Stimulated activated CD8-positive, alpha-beta memory T cell treated with anti-CD3 and anti-CD28 coated beads, Interleukin-7, amount 100 ng/mL, for 24 hours (primary cell): ENCODE data around the gene PDAP1.
"Not testable (repeated sequence)": the region's sequence is repeated elsewhere in the genome, so short reads cannot be mapped to it uniquely, and the experiment has no call there.

ENCODE experiments used
- DNase-seq: peaks from one replicate; pipeline ENCODE4 v3.0.0-alpha.2; 2020; ENCODE audit warnings: low read depth

Gene PDAP1

GRCh38 chr7:99408379-99409191 lies at the start of gene PDAP1, which contains the start of gene BUD31:
Gene PDAP1 (minus strand): TSS chr7:99408597. CDS start chr7:99408548, 49 bp downstream.
Gene BUD31 (plus strand): TSS chr7:99408969. CDS start chr7:99411093, 2,124 bp downstream.
- DNase-seq: peak; percentile 83

GRCh38 chr7:99457650-99458493 lies 49.5 kb upstream of the PDAP1 start:
- DNase-seq: no peak

- DNase-seq: no peak
Measured at GRCh38 chr7:99457050-99457649, 48.8 kb upstream of the PDAP1 start.

- no peak for DNase-seq
Measured at GRCh38 chr7:99456288-99456687, 47.9 kb upstream of the PDAP1 start.

GRCh38 chr7:99455874-99456273 lies 47.5 kb upstream of the PDAP1 start:
- no peak for DNase-seq

- no peak for DNase-seq
Measured at GRCh38 chr7:99453105-99453504, 44.7 kb upstream of the PDAP1 start.

- DNase-seq: no peak
Measured at GRCh38 chr7:99452541-99452940, 44.1 kb upstream of the PDAP1 start.

- DNase-seq: no peak
Measured at GRCh38 chr7:99451936-99452335, 43.5 kb upstream of the PDAP1 start.

GRCh38 chr7:99449326-99449725 lies 40.9 kb upstream of the PDAP1 start:
- no peak for DNase-seq

- DNase-seq: no peak
Measured at GRCh38 chr7:99448855-99449254, 40.5 kb upstream of the PDAP1 start.

GRCh38 chr7:99447943-99448342 lies 39.5 kb upstream of the PDAP1 start:
- DNase-seq: no peak

- DNase-seq: no peak
Measured at GRCh38 chr7:99446096-99446495, 37.7 kb upstream of the PDAP1 start.

GRCh38 chr7:99440195-99440594 lies 31.8 kb upstream of the PDAP1 start:
- no peak for DNase-seq

GRCh38 chr7:99438573-99439480 lies 30.4 kb upstream of the PDAP1 start, which contains the start of the genes CPSF4 and PTCD1:
Gene CPSF4 (plus strand): TSS chr7:99438943. CDS start chr7:99439083, 140 bp downstream.
Gene PTCD1 (minus strand): TSS chr7:99438798. CDS start chr7:99435242, 3,556 bp downstream.
- peak; percentile 84 for DNase-seq

- DNase-seq: no peak
Measured at GRCh38 chr7:99437946-99438572, 29.7 kb upstream of the PDAP1 start.

GRCh38 chr7:99433158-99433557 lies 24.8 kb upstream of the PDAP1 start:
- no peak for DNase-seq

- DNase-seq: not testable (repeated sequence)
Measured at GRCh38 chr7:99431756-99432540, 23.6 kb upstream of the PDAP1 start.

- no peak for DNase-seq
Measured at GRCh38 chr7:99429756-99430155, 21.4 kb upstream of the PDAP1 start.

GRCh38 chr7:99428972-99429566 lies 20.7 kb upstream of the PDAP1 start:
- DNase-seq: no peak
